GM18907 (cell line): ENCODE results near the gene SNW1.
"Not testable (repeated sequence)": the region's sequence is repeated elsewhere in the genome, so short reads cannot be mapped to it uniquely, and the experiment has no call there.

Source experiments
- ATAC-seq: cut with Tn5 transposase; IDR thresholded peaks from one replicate; pipeline ENCODE4 v1.9.1; 2021; ENCODE audit warnings: mild to moderate bottlenecking, moderate library complexity; ENCODE audit not compliant: unreplicated experiment

Gene SNW1

DNA sequence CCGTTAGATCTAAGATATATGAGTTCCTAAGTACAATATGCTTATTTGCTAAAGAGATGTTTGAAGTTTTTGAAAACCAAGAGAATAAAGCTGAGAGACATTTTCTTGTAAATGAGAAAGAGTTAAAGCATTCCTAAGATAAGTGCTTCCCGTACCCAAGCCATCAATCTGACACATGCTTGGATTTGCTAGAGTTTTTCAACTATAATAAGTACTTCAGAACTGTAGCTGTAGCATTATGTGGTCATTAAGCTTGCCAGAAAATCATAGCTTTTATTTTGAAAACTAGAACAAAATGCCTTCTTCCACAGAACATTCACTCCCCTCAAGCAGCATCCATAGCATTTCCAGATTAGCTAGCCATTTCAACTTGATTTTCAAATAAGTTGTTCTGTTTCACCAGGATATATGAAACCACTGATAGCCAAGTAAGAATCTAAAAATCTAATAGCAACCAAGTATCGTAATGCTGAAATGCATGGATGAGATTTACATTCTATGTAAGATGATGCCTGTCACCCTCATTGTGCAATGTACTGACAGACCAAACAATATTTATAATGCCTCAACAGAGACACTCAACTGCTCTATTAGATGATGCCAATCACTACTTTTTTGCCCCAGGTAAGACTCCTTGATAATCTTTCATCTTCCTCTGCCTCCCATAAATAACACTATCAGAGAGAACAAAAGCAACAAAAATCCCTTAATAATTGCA lies 8.0 kb downstream of the SNW1 start:
- ATAC-seq, result no peak

GRCh38 chr14:77752266-77752665 lies 8.7 kb downstream of the SNW1 start:
- no peak for ATAC-seq

- ATAC-seq, result not testable (repeated sequence)
Measured at GRCh38 chr14:77747425-77747824, 13.5 kb downstream of the SNW1 start.

- no peak for ATAC-seq
Measured at GRCh38 chr14:77746064-77746702, 14.8 kb downstream of the SNW1 start.

DNA sequence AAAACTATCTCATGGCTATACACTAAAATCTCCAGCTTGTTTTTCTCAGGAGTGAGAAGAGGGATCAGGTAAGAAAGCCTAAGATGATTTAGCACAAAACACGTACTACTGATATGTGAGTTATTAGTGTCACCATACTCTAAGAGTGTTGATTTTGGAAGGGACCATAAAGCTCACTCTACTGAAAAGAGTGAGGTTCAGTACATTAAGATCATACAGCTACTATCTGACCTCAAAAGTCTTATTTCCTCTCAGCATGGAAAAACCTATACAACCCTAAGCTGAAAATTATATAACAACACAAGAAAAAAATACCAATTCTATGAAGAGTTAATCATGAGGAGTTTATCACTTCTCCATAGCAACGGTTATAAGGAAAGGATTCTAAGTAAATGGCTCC lies 19.5 kb downstream of the SNW1 start:
- ATAC-seq, result no peak

GRCh38 chr14:77738559-77739250 lies 22.3 kb downstream of the SNW1 start:
- no peak for ATAC-seq

- ATAC-seq, result no peak
Measured at GRCh38 chr14:77730976-77731497, 29.9 kb downstream of the SNW1 start.

- no peak for ATAC-seq
Measured at GRCh38 chr14:77722301-77722700, 38.7 kb downstream of the SNW1 start.

- ATAC-seq, result no peak
Measured at GRCh38 chr14:77721437-77721836, 39.5 kb downstream of the SNW1 start.

DNA sequence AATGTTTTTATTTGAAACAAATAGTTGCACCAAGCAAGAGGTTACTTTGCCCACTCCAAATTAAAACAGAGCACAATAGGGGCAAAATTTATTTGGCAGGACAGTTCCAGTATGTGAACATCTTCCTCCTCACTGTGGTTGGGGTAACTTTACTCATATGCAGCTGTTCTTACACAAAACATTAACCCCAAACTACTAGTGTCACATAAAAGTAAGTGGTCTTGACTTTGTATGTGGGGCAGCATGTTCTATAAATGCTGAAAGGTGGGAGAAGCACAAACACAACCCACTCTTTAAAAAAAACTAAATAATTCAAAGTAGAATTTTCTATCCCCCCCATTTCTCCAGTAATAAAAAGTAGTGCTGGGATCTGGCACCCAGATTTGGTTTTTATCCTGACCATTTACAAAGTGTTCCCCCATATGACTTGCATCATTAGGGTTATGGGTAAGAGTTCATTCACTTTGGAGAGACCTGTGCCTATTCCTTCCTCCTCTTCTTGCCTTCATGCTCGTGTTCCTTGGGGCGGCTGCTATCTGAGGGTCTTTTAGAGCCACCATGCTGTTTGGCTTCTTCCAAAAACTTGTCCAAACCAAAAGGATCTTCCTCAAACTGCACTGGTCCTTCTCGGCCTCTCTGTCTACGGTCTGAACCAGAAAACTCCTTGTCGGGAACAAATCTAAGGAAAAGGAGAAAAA lies 43.2 kb downstream of the SNW1 start:
- ATAC-seq, result no peak

- ATAC-seq, result no peak
Measured at GRCh38 chr14:77714926-77715325, 46.0 kb downstream of the SNW1 start.

DNA sequence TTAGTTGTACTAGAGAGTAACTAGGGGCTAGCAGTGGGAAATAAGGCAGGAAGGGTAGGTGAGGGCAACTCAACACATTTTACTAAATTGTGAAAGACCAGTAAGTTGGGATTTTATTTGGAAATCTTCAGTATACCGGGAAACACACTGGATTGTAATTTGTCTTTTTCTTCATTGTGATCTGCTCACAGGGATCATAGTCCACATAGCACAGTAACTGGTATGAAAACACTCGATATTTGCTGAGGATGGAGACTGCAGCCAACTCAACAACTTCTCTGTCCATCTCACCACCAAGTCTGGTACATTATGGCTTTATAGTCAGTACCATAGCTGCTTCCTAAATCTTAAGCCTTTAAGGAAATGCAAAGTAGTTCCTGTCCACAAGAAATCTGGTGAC lies 50.6 kb downstream of the SNW1 start:
- ATAC-seq, result no peak

DNA sequence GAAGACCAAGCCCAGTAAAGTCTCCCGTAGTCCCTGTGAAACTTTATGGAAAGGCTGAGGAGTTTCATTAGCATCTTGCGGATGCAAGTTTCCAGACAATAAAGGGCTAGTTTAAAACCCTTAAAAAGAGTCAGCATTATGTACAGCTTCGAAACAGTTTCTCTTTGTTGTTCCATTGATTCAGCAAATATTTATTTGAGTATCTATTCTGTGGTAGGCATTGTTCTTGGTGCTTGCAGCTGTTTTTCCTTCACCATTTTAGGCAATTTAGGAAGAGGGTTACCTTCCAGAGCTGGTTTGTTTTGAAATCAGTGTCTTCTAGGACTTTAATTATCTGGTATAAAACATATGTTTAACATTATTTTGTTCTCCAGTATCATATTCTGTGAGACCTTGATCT lies 51.5 kb downstream of the SNW1 start:
- ATAC-seq, result no peak

DNA sequence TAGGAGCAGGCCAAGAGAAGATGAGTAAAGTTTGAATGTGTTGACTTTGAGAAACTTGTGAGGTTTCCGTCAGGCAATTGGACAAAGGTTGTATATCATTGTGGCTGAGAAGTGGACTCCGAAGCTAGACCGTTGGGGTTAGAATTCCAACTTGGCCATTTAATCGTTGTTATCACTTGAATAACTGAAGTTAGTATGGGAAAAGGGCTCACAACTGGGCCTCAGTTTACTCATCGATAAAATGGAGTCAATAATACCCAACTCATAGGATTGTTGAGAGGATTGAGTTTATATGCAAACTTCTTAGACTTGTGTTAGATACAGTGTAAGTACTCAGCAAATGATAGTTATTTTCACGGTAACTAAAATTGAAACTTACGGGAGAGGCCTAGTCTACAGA lies 52.2 kb downstream of the SNW1 start:
- no peak for ATAC-seq

GRCh38 chr14:77707724-77708408 lies 53.1 kb downstream of the SNW1 start, which contains the start of the genes ALKBH1 and SLIRP:
Gene ALKBH1, minus strand, starts transcription at chr14:77708023. Its CDS starts 19 bp downstream, at chr14:77708004.
Gene SLIRP, plus strand, starts transcription at chr14:77708103. Its CDS starts 9 bp downstream, at chr14:77708112.
- ATAC-seq, result peak; percentile 98

GRCh38 chr14:77707355-77707723 lies 53.6 kb downstream of the SNW1 start:
- peak; percentile 32 for ATAC-seq

DNA sequence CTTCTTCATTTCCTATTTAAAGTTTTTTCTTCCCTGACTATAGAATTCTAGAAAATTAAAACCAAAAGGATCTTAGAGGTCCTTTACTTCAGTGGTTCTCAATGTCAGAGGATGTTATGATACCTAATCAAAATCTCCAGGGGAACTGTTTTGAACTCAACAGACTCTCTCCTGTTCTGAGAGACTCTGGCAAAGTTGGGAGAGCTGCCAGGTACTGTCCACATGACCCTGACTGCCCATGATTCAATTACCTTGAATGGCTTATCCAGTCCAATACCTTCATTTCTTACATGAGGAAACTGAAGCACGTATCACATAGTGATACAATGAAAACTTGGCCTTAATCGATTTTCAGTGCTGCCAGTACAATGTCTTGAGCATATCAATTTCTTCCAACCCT lies 69.7 kb downstream of the SNW1 start:
- ATAC-seq, result no peak

DNA sequence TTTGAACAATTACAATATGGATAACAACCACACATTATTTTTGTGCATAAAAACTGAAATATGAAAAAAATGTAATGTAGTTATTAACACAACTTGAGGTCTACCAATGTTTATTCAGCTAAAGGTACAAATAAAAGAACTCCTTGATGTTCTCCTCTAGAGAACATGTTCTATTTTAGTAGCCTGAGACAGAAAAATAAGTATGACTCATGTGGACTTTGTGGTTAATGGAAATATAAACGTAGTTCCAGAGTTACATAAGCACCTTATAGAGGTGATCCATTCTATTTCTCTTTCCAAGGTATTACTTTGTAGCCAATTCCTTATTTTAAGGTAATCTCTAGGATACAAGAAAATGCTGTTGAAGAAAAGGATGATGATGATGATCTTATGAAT lies 78.8 kb downstream of the SNW1 start:
- no peak for ATAC-seq

DNA sequence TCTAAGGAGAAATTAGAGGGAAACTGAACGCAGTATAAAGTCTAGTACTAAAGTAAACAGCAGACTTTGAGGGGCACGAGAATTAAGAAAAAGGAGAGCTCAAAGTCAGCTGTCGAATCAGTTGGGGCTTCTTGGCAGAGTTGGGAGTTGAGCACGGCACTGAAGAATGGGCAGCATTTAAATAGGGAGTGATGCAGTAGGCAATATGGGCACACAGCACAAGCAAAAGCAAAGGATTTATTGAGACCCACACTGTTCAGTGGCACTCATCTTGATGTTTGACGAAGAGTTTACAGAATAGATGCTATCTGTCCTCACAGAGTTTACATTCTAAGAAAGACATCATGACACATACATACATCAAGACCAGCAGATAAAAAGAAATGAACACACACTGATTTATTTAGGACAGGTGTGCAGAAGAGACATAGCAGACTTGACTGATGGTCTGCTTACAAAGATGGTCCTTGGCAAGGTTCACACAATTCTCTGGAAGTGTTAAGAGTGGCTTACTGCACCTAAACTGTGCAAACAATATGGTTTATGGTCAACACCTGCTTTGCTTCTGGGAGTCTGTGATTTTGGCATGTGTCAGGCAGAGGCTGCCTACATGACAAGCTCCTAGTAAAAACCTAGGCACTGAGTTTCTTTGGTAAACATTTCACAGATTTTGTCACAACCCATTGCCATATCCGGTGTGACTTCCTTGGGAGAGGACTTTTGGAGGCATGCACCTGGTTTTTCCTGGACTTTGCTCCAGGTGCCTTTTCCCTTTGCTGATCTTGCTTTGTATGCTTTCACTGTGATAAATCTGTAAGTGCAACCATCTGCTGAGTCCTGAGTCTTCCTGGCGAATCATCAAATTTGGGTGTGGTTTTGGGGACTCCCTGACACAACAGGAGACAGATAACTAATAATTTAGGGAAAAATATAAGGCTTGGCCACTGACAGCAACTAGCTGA lies 79.5 kb downstream of the SNW1 start:
- no peak for ATAC-seq
